Neural cell (in vitro differentiated cells): ENCODE measurements around the gene DNASE1L2. TPM values are rescaled to one million over a fixed set of nuclear protein-coding genes. Genes with fewer than 3 reads are reported as not detected.

Source experiments
- H2AFZ ChIP-seq: fragments of 200-600, 300-800 bp; sonication (generic), shearing (Covaris generic); 2 replicates; pipeline ENCODE4 v1.6.0; 2014; ENCODE audit warnings: low read depth, mild to moderate bottlenecking, antibody characterized with exemption, low read length, moderate library complexity
- H3F3A ChIP-seq: fragments of 200-600 bp; shearing (Covaris generic); 2 replicates; pipeline ENCODE4 v1.6.1; 2016; ENCODE audit warnings: mild to moderate bottlenecking, moderate library complexity, mixed read lengths, antibody characterized with exemption, low read length; ENCODE audit not compliant: insufficient read depth, poor library complexity, severe bottlenecking
- H3K27ac ChIP-seq: fragments of 200-600, 300-800 bp; sonication (generic), shearing (Covaris generic); 2 replicates; pipeline ENCODE4 v1.5.1; 2014; ENCODE audit warnings: mild to moderate bottlenecking, low read length, moderate library complexity
- H3K27me3 ChIP-seq: fragments of 300-800, 200-600 bp; sonication (generic), shearing (Covaris generic); 2 replicates; pipeline ENCODE4 v1.6.0; 2014; ENCODE audit warnings: mild to moderate bottlenecking, low read depth, low read length, moderate library complexity; ENCODE audit not compliant: insufficient read depth
- H3K36me3 ChIP-seq: fragments of 300-800, 200-600 bp; sonication (generic), shearing (Covaris generic); 2 replicates; pipeline ENCODE4 v1.5.1; 2014; ENCODE audit warnings: mild to moderate bottlenecking, antibody characterized with exemption, low read length, moderate library complexity; ENCODE audit not compliant: insufficient read depth
- H3K4me2 ChIP-seq: fragments of 300-800, 200-600 bp; sonication (generic), shearing (Covaris generic); 2 replicates; pipeline ENCODE4 v1.6.0; 2014; ENCODE audit warnings: mild to moderate bottlenecking, low read length
- H3K4me3 ChIP-seq: fragments of 300-800, 200-600 bp; sonication (generic), shearing (Covaris generic); 2 replicates; pipeline ENCODE4 v1.5.1; 2014; ENCODE audit warnings: mild to moderate bottlenecking, low read length, moderate library complexity
- H3K79me2 ChIP-seq: fragments of 200-600 bp; shearing (Covaris generic); replicated peaks from 2 replicates; pipeline ENCODE4 v1.6.0; 2014; ENCODE audit warnings: mild to moderate bottlenecking, low read length, moderate library complexity; ENCODE audit not compliant: insufficient read depth
- H3K9ac ChIP-seq: fragments of 300-800, 200-600 bp; sonication (generic), shearing (Covaris generic); 2 replicates; pipeline ENCODE4 v1.6.1; 2016; ENCODE audit warnings: mild to moderate bottlenecking, low read length, mixed read lengths
- H3K9me2 ChIP-seq: fragments of 200-600 bp; shearing (Covaris generic); 2 replicates; pipeline ENCODE4 v1.6.1; 2016; ENCODE audit warnings: mild to moderate bottlenecking, low read length, mixed read lengths; ENCODE audit not compliant: insufficient read depth
- H3K9me3 ChIP-seq: fragments of 200-600, 300-800 bp; sonication (generic), shearing (Covaris generic); 2 replicates; pipeline ENCODE4 v1.6.1; 2016; ENCODE audit warnings: mild to moderate bottlenecking, mixed run types, low read length, moderate library complexity, mixed read lengths
- H4K20me1 ChIP-seq: fragments of 200-600 bp; shearing (Covaris generic); 2 replicates; pipeline ENCODE4 v1.6.1; 2016; ENCODE audit warnings: mild to moderate bottlenecking, mixed run types; ENCODE audit not compliant: insufficient read depth
- EZH2 ChIP-seq: fragments of 200-600, 300-800 bp; shearing (Covaris generic), sonication (generic); IDR thresholded peaks from 2 replicates; pipeline ENCODE4 v1.6.1; 2014; ENCODE audit warnings: antibody characterized with exemption, low read length, borderline replicate concordance, mild to moderate bottlenecking; ENCODE audit not compliant: insufficient read depth, poor library complexity, severe bottlenecking
- MXI1 ChIP-seq: fragments of 450-650 bp; conservative IDR thresholded peaks from 2 replicates; pipeline ENCODE4 v1.6.1; 2014; ENCODE audit warnings: antibody characterized with exemption, mild to moderate bottlenecking; ENCODE audit not compliant: poor library complexity, severe bottlenecking
- RAD21 ChIP-seq: fragments of 450-650 bp; conservative IDR thresholded peaks from 2 replicates; pipeline ENCODE4 v1.6.1; 2014; ENCODE audit warnings: antibody characterized with exemption, mild to moderate bottlenecking, moderate library complexity
- TAF1 ChIP-seq: IDR thresholded peaks from 2 replicates; pipeline ENCODE4 v1.6.1; 2012; ENCODE audit warnings: low read depth
- polyA plus RNA-seq: library from polyadenylated mRNA; depleted of rRNA; stranded (reverse); fragments of >200 nt; gene quantifications from 2 replicates; pipeline ENCODE4 v1.2.3, GENCODE V29; 2014
- TF ChIP-seq, protein P1 (sequence below): fragments of 450-650 bp; IDR thresholded peaks from 2 replicates; pipeline ENCODE4 v1.5.1; 2014; ENCODE audit warnings: antibody characterized with exemption, mild to moderate bottlenecking, moderate library complexity; ENCODE audit not compliant: poor library complexity, severe bottlenecking
- TF ChIP-seq, protein P2 (sequence below): IDR thresholded peaks from 2 replicates; pipeline ENCODE4 v1.6.1; 2012; ENCODE audit warnings: borderline replicate concordance

Gene DNASE1L2
- polyA plus RNA-seq, 1 donor from 2014 or later = 10.2 TPM

DNA sequence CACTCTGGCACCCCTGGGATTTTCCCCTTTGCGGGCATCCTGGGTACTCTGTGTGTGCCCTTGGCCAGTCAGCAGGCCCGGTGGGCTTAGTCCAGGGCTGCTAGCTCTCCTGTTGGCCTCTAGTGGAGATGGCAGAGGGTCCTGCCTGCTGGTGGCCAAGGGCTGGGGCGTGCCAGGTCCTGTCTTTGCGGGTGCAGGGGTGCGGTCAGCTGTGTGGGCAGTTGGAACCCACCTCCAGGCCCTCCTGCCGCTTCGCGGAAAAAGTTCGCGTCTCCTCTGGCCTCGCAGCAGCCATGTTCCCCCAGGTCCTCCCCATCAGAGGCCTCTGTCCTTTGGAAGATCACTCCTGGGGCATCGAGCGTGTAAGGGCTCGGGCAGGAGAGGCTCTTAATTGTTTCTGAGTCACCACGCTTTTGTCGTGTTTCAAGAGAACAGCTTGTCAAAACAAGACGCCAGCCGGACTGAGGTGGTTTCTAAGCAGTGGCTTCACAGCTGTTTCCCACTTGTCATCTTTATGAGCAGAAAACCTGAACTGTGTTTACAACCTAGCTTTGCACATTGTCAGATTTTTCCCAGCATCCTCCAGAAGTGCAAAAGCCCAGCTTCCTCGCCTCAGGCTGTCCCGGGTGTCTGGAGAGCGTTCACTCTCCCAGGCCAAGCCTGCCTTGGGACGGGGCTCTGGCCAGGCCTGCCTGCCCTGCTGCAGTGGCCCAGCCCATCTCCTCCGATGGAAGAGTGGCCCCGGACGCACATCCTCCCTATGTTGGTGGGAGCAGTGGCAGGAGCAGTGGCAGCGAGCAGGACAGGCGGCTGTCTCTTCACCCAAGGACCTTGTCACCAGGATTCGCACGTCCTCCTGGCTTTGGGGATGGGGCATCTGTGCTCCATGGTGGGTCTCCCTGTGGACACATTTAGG is 5.0 kb upstream of the DNASE1L2 start:
- H4K20me1 ChIP-seq = no peaks in the 10 kb centered on the region
- peaks cover 3% of the 10 kb centered on the region for H3K27me3 ChIP-seq
- no peaks in the 10 kb centered on the region for H3K9me3 ChIP-seq
- H3K27ac ChIP-seq = no peak overlapping the region
- H3K36me3 ChIP-seq = no peaks in the 10 kb centered on the region
- H3F3A ChIP-seq = no peaks in the 10 kb centered on the region
- no peak overlapping the region for H3K4me3 ChIP-seq
- H3K9ac ChIP-seq = no peak overlapping the region
- no peaks in the 10 kb centered on the region for H3K9me2 ChIP-seq
- no peak overlapping the region for H2AFZ ChIP-seq
- H3K79me2 ChIP-seq = peaks cover 4% of the 10 kb centered on the region
- H3K4me2 ChIP-seq = no peak overlapping the region
- TF ChIP-seq TAF1 (no peak), RAD21 (no peak)

DNA sequence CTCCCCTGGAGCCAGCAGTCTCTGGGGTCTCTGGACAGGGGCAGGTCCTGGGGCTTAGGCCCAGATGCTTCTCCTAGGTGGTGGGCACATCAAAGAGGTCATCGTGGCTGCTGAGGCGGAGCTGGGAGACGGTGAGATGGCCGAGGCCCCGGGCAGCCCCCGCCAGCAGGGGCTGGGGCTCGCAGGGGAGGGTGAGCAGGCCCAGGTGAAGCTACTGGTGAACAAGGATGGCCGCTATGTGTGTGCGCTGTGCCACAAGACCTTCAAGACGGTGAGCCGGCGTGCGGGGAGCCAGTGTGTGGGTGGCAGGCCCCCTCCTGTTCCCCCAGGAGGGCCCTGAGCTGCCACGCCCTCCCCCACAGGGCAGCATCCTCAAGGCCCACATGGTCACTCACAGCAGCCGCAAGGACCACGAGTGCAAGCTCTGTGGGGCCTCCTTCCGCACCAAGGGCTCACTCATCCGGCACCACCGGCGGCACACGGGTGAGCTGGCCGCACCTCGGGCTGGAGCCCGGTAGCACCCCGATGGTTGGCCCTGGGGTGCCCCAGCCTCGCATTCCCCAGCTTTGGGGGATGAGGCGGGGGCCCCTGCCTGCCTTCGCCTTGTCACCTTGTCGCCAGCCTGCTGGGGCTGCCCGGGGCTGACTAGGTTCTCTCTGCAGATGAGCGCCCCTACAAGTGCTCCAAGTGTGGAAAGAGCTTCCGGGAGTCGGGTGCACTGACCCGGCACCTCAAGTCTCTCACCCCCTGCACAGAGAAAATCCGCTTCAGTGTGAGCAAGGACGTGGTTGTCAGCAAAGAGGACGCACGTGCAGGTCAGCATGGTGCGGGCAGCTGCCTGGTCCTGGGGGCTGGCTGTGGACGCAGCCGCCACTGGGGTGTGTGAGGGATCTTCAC is 3.9 kb upstream of the DNASE1L2 start:
- H3K4me3 ChIP-seq = no peak overlapping the region
- H3K9ac ChIP-seq = no peak overlapping the region
- no peak overlapping the region for H3K27ac ChIP-seq
- TF ChIP-seq, protein P1, sequence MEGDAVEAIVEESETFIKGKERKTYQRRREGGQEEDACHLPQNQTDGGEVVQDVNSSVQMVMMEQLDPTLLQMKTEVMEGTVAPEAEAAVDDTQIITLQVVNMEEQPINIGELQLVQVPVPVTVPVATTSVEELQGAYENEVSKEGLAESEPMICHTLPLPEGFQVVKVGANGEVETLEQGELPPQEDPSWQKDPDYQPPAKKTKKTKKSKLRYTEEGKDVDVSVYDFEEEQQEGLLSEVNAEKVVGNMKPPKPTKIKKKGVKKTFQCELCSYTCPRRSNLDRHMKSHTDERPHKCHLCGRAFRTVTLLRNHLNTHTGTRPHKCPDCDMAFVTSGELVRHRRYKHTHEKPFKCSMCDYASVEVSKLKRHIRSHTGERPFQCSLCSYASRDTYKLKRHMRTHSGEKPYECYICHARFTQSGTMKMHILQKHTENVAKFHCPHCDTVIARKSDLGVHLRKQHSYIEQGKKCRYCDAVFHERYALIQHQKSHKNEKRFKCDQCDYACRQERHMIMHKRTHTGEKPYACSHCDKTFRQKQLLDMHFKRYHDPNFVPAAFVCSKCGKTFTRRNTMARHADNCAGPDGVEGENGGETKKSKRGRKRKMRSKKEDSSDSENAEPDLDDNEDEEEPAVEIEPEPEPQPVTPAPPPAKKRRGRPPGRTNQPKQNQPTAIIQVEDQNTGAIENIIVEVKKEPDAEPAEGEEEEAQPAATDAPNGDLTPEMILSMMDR = no peak
- TF ChIP-seq, protein P2, sequence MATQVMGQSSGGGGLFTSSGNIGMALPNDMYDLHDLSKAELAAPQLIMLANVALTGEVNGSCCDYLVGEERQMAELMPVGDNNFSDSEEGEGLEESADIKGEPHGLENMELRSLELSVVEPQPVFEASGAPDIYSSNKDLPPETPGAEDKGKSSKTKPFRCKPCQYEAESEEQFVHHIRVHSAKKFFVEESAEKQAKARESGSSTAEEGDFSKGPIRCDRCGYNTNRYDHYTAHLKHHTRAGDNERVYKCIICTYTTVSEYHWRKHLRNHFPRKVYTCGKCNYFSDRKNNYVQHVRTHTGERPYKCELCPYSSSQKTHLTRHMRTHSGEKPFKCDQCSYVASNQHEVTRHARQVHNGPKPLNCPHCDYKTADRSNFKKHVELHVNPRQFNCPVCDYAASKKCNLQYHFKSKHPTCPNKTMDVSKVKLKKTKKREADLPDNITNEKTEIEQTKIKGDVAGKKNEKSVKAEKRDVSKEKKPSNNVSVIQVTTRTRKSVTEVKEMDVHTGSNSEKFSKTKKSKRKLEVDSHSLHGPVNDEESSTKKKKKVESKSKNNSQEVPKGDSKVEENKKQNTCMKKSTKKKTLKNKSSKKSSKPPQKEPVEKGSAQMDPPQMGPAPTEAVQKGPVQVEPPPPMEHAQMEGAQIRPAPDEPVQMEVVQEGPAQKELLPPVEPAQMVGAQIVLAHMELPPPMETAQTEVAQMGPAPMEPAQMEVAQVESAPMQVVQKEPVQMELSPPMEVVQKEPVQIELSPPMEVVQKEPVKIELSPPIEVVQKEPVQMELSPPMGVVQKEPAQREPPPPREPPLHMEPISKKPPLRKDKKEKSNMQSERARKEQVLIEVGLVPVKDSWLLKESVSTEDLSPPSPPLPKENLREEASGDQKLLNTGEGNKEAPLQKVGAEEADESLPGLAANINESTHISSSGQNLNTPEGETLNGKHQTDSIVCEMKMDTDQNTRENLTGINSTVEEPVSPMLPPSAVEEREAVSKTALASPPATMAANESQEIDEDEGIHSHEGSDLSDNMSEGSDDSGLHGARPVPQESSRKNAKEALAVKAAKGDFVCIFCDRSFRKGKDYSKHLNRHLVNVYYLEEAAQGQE = no peak
- TF ChIP-seq RAD21 = no peak
- no peak for TF ChIP-seq EZH2
- TF ChIP-seq MXI1 = no peak
- no peak for TF ChIP-seq TAF1
- H3K9me2 ChIP-seq = no peaks in the 10 kb centered on the region
- no peaks in the 10 kb centered on the region for H3K79me2 ChIP-seq
- peaks cover 14% of the 10 kb centered on the region for H3K27me3 ChIP-seq
- no peak overlapping the region for H3K4me2 ChIP-seq
- no peaks in the 10 kb centered on the region for H4K20me1 ChIP-seq
- no peak overlapping the region for H2AFZ ChIP-seq
- no peaks in the 10 kb centered on the region for H3F3A ChIP-seq
- no peaks in the 10 kb centered on the region for H3K9me3 ChIP-seq
- H3K36me3 ChIP-seq = no peaks in the 10 kb centered on the region
